ENCODE results near the gene CD79A.

DNA sequence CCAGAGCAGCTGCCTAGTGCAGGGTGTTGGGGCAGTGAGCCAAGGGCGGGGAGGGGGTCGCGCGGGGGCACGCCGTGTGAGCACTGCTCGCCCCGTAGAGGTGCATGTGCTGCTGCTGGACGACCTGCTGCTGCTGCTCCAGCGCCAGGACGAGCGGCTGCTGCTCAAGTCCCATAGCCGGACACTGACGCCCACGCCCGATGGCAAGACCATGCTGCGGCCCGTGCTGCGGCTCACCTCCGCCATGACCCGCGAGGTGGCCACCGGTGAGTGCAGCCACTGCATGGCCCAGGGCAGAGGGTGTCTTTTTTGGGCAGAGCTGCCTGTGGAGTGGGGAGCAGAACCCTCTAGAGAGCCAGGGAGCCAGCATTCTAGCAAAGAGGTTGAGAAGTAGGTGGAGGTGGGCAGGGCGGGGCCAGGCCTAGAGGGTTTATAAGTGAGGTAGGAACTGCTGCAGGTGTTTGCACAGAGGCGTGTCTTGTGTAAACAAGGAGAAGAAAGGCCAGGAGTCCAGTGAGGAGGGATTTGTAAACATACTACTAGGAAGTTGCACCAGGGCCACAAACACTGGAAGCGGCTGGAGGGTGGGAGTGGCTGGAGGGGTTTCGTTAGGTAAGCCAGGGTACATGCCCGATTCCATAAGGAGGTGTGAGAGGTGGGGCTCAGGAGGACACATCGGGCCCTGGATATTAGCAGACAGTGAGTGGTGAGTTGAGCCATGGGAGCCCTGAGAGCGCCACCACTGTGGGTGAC lies 27.2 kb downstream of the CD79A start:
- TF ChIP-seq, protein P1, sequence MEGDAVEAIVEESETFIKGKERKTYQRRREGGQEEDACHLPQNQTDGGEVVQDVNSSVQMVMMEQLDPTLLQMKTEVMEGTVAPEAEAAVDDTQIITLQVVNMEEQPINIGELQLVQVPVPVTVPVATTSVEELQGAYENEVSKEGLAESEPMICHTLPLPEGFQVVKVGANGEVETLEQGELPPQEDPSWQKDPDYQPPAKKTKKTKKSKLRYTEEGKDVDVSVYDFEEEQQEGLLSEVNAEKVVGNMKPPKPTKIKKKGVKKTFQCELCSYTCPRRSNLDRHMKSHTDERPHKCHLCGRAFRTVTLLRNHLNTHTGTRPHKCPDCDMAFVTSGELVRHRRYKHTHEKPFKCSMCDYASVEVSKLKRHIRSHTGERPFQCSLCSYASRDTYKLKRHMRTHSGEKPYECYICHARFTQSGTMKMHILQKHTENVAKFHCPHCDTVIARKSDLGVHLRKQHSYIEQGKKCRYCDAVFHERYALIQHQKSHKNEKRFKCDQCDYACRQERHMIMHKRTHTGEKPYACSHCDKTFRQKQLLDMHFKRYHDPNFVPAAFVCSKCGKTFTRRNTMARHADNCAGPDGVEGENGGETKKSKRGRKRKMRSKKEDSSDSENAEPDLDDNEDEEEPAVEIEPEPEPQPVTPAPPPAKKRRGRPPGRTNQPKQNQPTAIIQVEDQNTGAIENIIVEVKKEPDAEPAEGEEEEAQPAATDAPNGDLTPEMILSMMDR (IDR thresholded peaks at IDR 0.05), result no peak
- TF ChIP-seq POLR2A (IDR thresholded peaks at IDR 0.05), result no peak

Data from thyroid gland (tissue), 4 donors.